MM.1S (cell line): ENCODE measurements around the gene COL9A2.

Experiments
- DNase-seq: peaks from one replicate; pipeline ENCODE4 v3.0.0-alpha.2; 2015
- H2AFZ ChIP-seq: fragments of 300-600 bp; sonication (generic); 2 replicates; pipeline ENCODE4 v1.6.0; 2016; ENCODE audit warnings: antibody characterized with exemption, low read length
- H3F3A ChIP-seq: fragments of 300-600 bp; sonication (generic); 2 replicates; pipeline ENCODE4 v1.6.1; 2016; ENCODE audit warnings: mild to moderate bottlenecking, antibody characterized with exemption, low read length, moderate library complexity, mixed read lengths; ENCODE audit not compliant: insufficient read depth
- H3K27ac ChIP-seq: fragments of 300-600 bp; sonication (generic); 2 replicates; pipeline ENCODE4 v1.5.1; 2016; ENCODE audit warnings: mild to moderate bottlenecking, low read length
- H3K27me3 ChIP-seq: fragments of 300-600 bp; sonication (generic); replicated peaks from 2 replicates; pipeline ENCODE4 v1.6.0; 2016; ENCODE audit warnings: low read length; ENCODE audit not compliant: insufficient read depth
- H3K36me3 ChIP-seq: fragments of 300-600 bp; sonication (generic); replicated peaks from 2 replicates; pipeline ENCODE4 v1.6.1; 2016; ENCODE audit warnings: mild to moderate bottlenecking, low read length, mixed read lengths; ENCODE audit not compliant: insufficient read depth
- H3K4me1 ChIP-seq: fragments of 300-600 bp; sonication (generic); 2 replicates; pipeline ENCODE4 v1.6.1; 2016; ENCODE audit warnings: low read length, mixed read lengths
- H3K4me2 ChIP-seq: fragments of 300-600 bp; sonication (generic); 2 replicates; pipeline ENCODE4 v1.6.0; 2016; ENCODE audit warnings: low read depth, low read length
- H3K4me3 ChIP-seq: fragments of 300-600 bp; sonication (generic); 2 replicates; pipeline ENCODE4 v1.5.1; 2016; ENCODE audit warnings: low read length, mixed read lengths
- H3K79me2 ChIP-seq: fragments of 300-600 bp; sonication (generic); 2 replicates; pipeline ENCODE4 v1.6.1; 2016; ENCODE audit warnings: mixed run types, low read length, mixed read lengths
- H3K9ac ChIP-seq: fragments of 300-600 bp; sonication (generic); 2 replicates; pipeline ENCODE4 v1.6.1; 2016; ENCODE audit warnings: low read length, mixed read lengths
- H3K9me2 ChIP-seq: fragments of 300-600 bp; sonication (generic); replicated peaks from 2 replicates; pipeline ENCODE4 v1.6.1; 2016; ENCODE audit warnings: mild to moderate bottlenecking, low read length, mixed read lengths; ENCODE audit not compliant: insufficient read depth
- H3K9me3 ChIP-seq: fragments of 300-600 bp; sonication (generic); replicated peaks from 2 replicates; pipeline ENCODE4 v1.6.1; 2016; ENCODE audit warnings: mild to moderate bottlenecking, low read length, mixed read lengths; ENCODE audit not compliant: insufficient read depth
- H4K20me1 ChIP-seq: fragments of 300-600 bp; sonication (generic); 2 replicates; pipeline ENCODE4 v1.6.1; 2016; ENCODE audit warnings: mild to moderate bottlenecking, low read length, moderate library complexity, mixed read lengths; ENCODE audit not compliant: insufficient read depth
- CTCF ChIP-seq: fragments of 300-600 bp; sonication (generic); IDR thresholded peaks from 2 replicates; pipeline ENCODE4 v1.5.1; 2016; ENCODE audit warnings: antibody characterized with exemption, low read length, mixed read lengths
- EZH2 ChIP-seq: fragments of 300-600 bp; sonication (generic); optimal IDR thresholded peaks from 2 replicates; pipeline ENCODE3; 2017; ENCODE audit warnings: low read depth, mild to moderate bottlenecking, antibody characterized with exemption, low read length, mixed read lengths
- EZH2phosphoT487 ChIP-seq: fragments of 300-600 bp; sonication (generic); IDR thresholded peaks from 2 replicates; pipeline ENCODE4 v1.6.1; 2018; ENCODE audit warnings: antibody characterized with exemption, low read length

The COL9A2 gene

DNA sequence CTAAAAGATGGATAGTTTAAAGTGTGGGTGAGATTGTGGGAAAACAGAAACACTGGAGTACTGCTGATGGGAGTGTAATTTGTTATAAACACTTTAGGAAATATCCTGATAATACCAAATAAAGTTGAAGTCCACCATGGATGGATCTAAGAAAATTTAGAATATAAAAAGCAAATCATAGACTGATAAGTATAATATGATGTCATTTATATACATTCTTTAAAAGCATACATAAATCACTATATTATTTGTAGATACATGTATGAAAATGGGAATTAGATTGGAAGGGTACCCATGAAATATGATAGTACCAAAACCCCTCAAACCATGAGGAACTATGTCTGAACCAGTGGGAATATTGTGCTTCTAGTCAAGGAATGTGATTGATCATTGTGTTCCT lies 51.2 kb downstream of the COL9A2 start:
- Histone ChIP-seq H2AFZ (no peak overlapping the region), H3K4me3 (no peak overlapping the region), H3K9ac (no peak overlapping the region), H3K4me2 (no peak overlapping the region), H3K9me2 (no peaks in the 10 kb centered on the region), H3K27ac (no peak overlapping the region), H3K36me3 (no peaks in the 10 kb centered on the region; the same call in none of the 2 replicates), H3F3A (no peaks in the 10 kb centered on the region), H3K27me3 (no peaks in the 10 kb centered on the region), H3K79me2 (peaks cover 44% of the 10 kb centered on the region), H4K20me1 (no peaks in the 10 kb centered on the region), H3K9me3 (no peaks in the 10 kb centered on the region), H3K4me1 (peaks cover 14% of the 10 kb centered on the region)
- no peak for DNase-seq
- TF ChIP-seq EZH2phosphoT487, result no peak
- no peak for TF ChIP-seq CTCF
- TF ChIP-seq EZH2, result no peak

GRCh38 chr1:40265298-40265697 lies 51.8 kb downstream of the COL9A2 start:
- Histone ChIP-seq H3K4me1 (peaks cover 14% of the 10 kb centered on the region), H3K4me2 (no peak overlapping the region), H3K9me3 (no peaks in the 10 kb centered on the region), H3K27ac (no peak overlapping the region), H3K9me2 (no peaks in the 10 kb centered on the region), H3K27me3 (no peaks in the 10 kb centered on the region), H3F3A (no peaks in the 10 kb centered on the region), H3K36me3 (no peaks in the 10 kb centered on the region; the same call in none of the 2 replicates), H2AFZ (no peak overlapping the region), H4K20me1 (no peaks in the 10 kb centered on the region), H3K4me3 (no peak overlapping the region), H3K79me2 (peaks cover 50% of the 10 kb centered on the region), H3K9ac (no peak overlapping the region)
- TF ChIP-seq EZH2, result no peak
- TF ChIP-seq CTCF, result no peak
- TF ChIP-seq EZH2phosphoT487, result no peak
- no peak for DNase-seq

GRCh38 chr1:40264354-40264781 lies 52.7 kb downstream of the COL9A2 start:
- no peak overlapping the region for H3K4me2 ChIP-seq
- no peak overlapping the region for H2AFZ ChIP-seq
- TF ChIP-seq EZH2phosphoT487 (no peak), EZH2 (no peak), CTCF (no peak)
- no peaks in the 10 kb centered on the region for H3K27me3 ChIP-seq
- no peaks in the 10 kb centered on the region for H3K9me2 ChIP-seq
- H3K9ac ChIP-seq, result no peak overlapping the region
- H3K4me1 ChIP-seq, result peaks cover 14% of the 10 kb centered on the region
- H3K79me2 ChIP-seq, result peaks cover 59% of the 10 kb centered on the region
- no peak for DNase-seq
- H4K20me1 ChIP-seq, result no peaks in the 10 kb centered on the region
- no peaks in the 10 kb centered on the region for H3F3A ChIP-seq
- no peak overlapping the region for H3K27ac ChIP-seq
- H3K4me3 ChIP-seq, result no peak overlapping the region
- H3K36me3 ChIP-seq, result no peaks in the 10 kb centered on the region; the same call in none of the 2 replicates
- H3K9me3 ChIP-seq, result no peaks in the 10 kb centered on the region
